ENCODE measurements around the gene PTPRK. TPM values are rescaled to one million over a fixed set of nuclear protein-coding genes. Genes with fewer than 3 reads are reported as not detected.

The PTPRK gene
- total and polyA plus RNA-seq, 2 experiments from 2014 or later: 26.9 to 56.4 TPM

DNA sequence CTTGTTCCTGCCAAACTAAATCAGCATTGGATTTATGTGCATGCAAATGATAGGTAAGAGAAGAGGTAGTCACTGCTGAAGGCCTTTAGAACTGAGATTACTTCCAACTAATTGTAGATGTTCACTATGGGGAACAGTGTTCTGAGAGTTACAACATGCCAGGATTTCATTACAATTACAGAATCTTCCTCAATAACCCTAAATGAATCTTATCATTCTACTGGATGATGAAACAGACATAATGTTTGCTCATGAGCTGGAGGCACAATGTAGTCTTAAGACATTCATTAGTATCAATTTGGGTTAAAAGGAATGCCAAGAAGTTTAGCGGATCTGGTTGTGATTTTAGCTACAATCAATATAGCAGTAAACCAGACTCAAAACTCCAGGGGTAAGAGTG is 370.6 kb downstream of the PTPRK start (continued):
- TF ChIP-seq, protein P1, sequence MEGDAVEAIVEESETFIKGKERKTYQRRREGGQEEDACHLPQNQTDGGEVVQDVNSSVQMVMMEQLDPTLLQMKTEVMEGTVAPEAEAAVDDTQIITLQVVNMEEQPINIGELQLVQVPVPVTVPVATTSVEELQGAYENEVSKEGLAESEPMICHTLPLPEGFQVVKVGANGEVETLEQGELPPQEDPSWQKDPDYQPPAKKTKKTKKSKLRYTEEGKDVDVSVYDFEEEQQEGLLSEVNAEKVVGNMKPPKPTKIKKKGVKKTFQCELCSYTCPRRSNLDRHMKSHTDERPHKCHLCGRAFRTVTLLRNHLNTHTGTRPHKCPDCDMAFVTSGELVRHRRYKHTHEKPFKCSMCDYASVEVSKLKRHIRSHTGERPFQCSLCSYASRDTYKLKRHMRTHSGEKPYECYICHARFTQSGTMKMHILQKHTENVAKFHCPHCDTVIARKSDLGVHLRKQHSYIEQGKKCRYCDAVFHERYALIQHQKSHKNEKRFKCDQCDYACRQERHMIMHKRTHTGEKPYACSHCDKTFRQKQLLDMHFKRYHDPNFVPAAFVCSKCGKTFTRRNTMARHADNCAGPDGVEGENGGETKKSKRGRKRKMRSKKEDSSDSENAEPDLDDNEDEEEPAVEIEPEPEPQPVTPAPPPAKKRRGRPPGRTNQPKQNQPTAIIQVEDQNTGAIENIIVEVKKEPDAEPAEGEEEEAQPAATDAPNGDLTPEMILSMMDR (conservative IDR thresholded peaks at IDR 0.05; ENCODE audit: low read depth in 2 of 2): no peak
- no peak for TF ChIP-seq CREB1 (CRISPR knock-in tag; IDR thresholded peaks at IDR 0.05; ENCODE audit: low read depth)
- TF ChIP-seq POLR2AphosphoS5 (IDR thresholded peaks at IDR 0.05; ENCODE audit: low read depth): no peak

DNA sequence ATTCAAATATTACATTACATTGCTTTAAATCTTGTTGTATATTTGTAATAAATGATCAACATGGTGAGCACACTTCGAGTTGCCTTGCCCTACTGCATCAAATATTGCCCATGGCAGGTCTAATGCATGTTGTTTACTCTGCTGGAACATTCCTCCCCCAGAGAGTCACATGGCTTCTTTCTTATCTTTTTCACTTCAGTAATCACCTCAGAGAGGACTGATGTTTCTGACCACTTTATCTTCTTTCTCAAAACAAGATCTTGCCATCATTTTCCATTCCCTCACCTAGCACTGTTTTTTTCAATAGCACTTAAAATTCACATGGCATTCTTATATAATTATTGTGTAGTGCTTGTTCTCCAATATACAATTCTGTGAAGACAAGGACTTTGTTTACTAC is 376.1 kb downstream of the PTPRK start:
- Histone ChIP-seq H3K79me2 (replicated peaks; ENCODE audit: insufficient read depth) (no peaks in the 10 kb centered on the region), H3F3A (replicated peaks; ENCODE audit: low read depth) (no peaks in the 10 kb centered on the region), H3K4me1 (ENCODE audit: insufficient read depth) (peaks cover 8% of the 10 kb centered on the region; the same call in 1 of the 2 replicates), H4K20me1 (replicated peaks; ENCODE audit: insufficient read depth) (no peaks in the 10 kb centered on the region), H3K4me3 (no peak overlapping the region), H3K27me3 (ENCODE audit: insufficient read depth) (no peaks in the 10 kb centered on the region), H3K36me3 (ENCODE audit: insufficient read depth) (no peaks in the 10 kb centered on the region), H3K9me2 (ENCODE audit: insufficient read depth) (no peaks in the 10 kb centered on the region), H3K4me2 (no peak overlapping the region), H2AFZ (no peak overlapping the region), H3K27ac (ENCODE audit: low read depth) (no peak overlapping the region)
- Mint-ChIP-seq H3K36me3 (ENCODE audit: low read depth) (no peaks in the 10 kb centered on the region), H3K4me3 (no peak overlapping the region), H3K27ac (no peak overlapping the region), H3K4me1 (peaks cover 10% of the 10 kb centered on the region; the same call in 2 of the 3 replicates), H3K27me3 (ENCODE audit: insufficient read depth, low read depth, poor library complexity) (no peaks in the 10 kb centered on the region), H3K9me3 (no peaks in the 10 kb centered on the region)
- no peak for DNase-seq (ENCODE audit: low spot score)
- no peak for ATAC-seq
- TF ChIP-seq POLR2AphosphoS5 (IDR thresholded peaks at IDR 0.05; ENCODE audit: low read depth) (no peak), JUNB (IDR thresholded peaks at IDR 0.05; ENCODE audit: unreplicated experiment) (no peak), ZNF462 (CRISPR knock-in tag; IDR thresholded peaks at IDR 0.05) (no peak), REST (IDR thresholded peaks at IDR 0.05; ENCODE audit: unreplicated experiment) (no peak), ZNF114 (CRISPR knock-in tag; IDR thresholded peaks at IDR 0.05) (no peak), EZH2 (IDR thresholded peaks at IDR 0.05; ENCODE audit: low read depth, unreplicated experiment) (no peak), STAT1 (IDR thresholded peaks at IDR 0.05; ENCODE audit: unreplicated experiment) (no peak)
- TF ChIP-seq, protein P1 (conservative IDR thresholded peaks at IDR 0.05; ENCODE audit: low read depth in 2 of 2): no peak
- TF ChIP-seq, protein P2, sequence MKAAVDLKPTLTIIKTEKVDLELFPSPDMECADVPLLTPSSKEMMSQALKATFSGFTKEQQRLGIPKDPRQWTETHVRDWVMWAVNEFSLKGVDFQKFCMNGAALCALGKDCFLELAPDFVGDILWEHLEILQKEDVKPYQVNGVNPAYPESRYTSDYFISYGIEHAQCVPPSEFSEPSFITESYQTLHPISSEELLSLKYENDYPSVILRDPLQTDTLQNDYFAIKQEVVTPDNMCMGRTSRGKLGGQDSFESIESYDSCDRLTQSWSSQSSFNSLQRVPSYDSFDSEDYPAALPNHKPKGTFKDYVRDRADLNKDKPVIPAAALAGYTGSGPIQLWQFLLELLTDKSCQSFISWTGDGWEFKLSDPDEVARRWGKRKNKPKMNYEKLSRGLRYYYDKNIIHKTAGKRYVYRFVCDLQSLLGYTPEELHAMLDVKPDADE (IDR thresholded peaks at IDR 0.05): no peak
